ENCODE measurements around the gene MBD5.

- TF ChIP-seq EZH2 (IDR thresholded peaks at IDR 0.05; ENCODE audit: insufficient read depth, poor library complexity, severe bottlenecking) = no peak
- TF ChIP-seq EZH2phosphoT487 (IDR thresholded peaks at IDR 0.05; ENCODE audit: insufficient read depth, low read depth) = no peak
These were observed 532.5 kb downstream of the MBD5 start for GRCh38 chr2:148553332-148553887.
